Mucosa of descending colon (tissue), 3 donors: ENCODE data around the gene ATOH1. TPM values are rescaled to one million over a fixed set of nuclear protein-coding genes. Genes with fewer than 3 reads are reported as not detected.
A peak's percentile ranks its signal among the peaks of the same experiment; 100 is the strongest.

ENCODE experiments used
- ATAC-seq: fragments of 200-7000 bp; cut with Tn5 transposase; one replicate; pipeline ENCODE4 v1.9.1; 2020; ENCODE audit warnings: mild to moderate bottlenecking, moderate library complexity
- DNase-seq, 3 donors: peaks; one replicate each; pipeline ENCODE4 v3.0.0-alpha.2; 2020
- H3K36me3 ChIP-seq: fragments of 200-600 bp; one replicate; pipeline ENCODE4 v1.8.0; 2021; ENCODE audit warnings: low read depth, mild to moderate bottlenecking
- H3K4me1 ChIP-seq: fragments of 200-600 bp; one replicate; pipeline ENCODE4 v1.8.0; 2021; ENCODE audit warnings: low read depth, mild to moderate bottlenecking
- H3K4me3 ChIP-seq: fragments of 200-600 bp; one replicate; pipeline ENCODE4 v1.8.0; 2021; ENCODE audit warnings: mild to moderate bottlenecking
- H3K9me3 ChIP-seq: fragments of 200-600 bp; one replicate; pipeline ENCODE4 v1.8.0; 2021; ENCODE audit warnings: mild to moderate bottlenecking
- intact Hi-C, 2 donors: fragments of 100-400 bp; cut with DNase I in 1 of 2; cut with micrococcal nuclease in 1 of 2; formaldehyde crosslinking; loops; one replicate each; pipeline versions ENCODE4 v1.11.0 to v1.11.1; 2022; cut with DNase I, micrococcal nuclease
- total RNA-seq, 3 donors: library from RNA; stranded (reverse); fragmentation: NEBNext Ultra II Directional in 2 of 3; extraction: Animal tissue kit (Norgen Biotek cat#: 25700) in 2 of 3; gene quantifications; one replicate each; pipeline versions ENCODE4 v1.2.1 to v1.2.4, GENCODE V29; 2021 to 2023
- TF ChIP-seq, protein P1 (sequence below): fragments of 200-600 bp; IDR thresholded peaks from one replicate; pipeline ENCODE4 v1.8.0; 2022; ENCODE audit warnings: antibody characterized with exemption, mild to moderate bottlenecking
- donor health status: DM: no; HTN: no; CAD: no; lungs with moderate emphysema.
- donor health status: DM: no; HTN: no; CAD: no.
- donor health status: DM: no; HTN: yes; CAD: no.

ATOH1 gene
- total RNA-seq, 3 donors from 2014 or later: 14.0 to 75.1 (median 43.9) TPM

DNA sequence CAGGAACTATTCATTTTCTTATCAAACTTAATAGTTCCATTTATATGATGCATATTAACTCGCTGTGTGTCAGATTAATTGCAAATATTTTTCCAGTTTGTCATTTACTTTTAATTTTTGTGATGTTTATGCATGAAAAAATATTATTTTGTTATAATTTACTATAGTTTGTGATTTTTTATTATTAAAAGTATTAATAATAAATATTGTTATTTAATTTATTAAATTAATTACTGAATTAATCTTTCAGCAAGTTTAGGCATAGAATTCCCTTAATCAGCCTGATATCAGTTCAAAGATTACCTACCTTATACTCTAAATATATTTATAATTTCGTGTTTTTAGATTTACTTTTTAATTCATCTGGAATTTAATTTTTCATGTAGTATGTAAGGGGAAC, 15.5 kb upstream of the ATOH1 start:
- no peak for ATAC-seq
- Histone ChIP-seq H3K4me3 (no peak overlapping the region), H3K36me3 (no peaks in the 10 kb centered on the region), H3K9me3 (no peaks in the 10 kb centered on the region), H3K4me1 (no peaks in the 10 kb centered on the region)
- TF ChIP-seq, protein P1, sequence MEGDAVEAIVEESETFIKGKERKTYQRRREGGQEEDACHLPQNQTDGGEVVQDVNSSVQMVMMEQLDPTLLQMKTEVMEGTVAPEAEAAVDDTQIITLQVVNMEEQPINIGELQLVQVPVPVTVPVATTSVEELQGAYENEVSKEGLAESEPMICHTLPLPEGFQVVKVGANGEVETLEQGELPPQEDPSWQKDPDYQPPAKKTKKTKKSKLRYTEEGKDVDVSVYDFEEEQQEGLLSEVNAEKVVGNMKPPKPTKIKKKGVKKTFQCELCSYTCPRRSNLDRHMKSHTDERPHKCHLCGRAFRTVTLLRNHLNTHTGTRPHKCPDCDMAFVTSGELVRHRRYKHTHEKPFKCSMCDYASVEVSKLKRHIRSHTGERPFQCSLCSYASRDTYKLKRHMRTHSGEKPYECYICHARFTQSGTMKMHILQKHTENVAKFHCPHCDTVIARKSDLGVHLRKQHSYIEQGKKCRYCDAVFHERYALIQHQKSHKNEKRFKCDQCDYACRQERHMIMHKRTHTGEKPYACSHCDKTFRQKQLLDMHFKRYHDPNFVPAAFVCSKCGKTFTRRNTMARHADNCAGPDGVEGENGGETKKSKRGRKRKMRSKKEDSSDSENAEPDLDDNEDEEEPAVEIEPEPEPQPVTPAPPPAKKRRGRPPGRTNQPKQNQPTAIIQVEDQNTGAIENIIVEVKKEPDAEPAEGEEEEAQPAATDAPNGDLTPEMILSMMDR: no peak
- DNase-seq: no peak
- intact Hi-C loops: no loop called here

DNA sequence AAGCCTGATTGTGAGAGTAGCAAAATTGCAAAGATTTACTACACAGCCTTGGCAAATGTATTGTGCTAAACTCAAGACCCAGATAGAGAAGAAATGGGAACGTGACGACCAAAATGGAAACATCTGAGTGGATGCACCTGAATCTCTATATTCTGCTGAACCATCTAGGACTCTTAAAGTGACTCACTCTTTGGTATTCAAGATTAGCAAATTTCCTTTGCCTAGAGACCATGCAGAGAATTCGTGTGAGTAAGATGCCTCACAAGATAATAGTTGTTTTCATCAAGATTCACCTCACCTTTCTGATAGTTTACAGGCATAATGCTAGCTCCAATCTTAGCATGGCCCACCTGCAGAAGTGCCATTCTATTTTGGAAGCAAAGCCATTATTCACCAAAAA, 14.4 kb upstream of the ATOH1 start:
- no peaks in the 10 kb centered on the region for H3K36me3 ChIP-seq
- intact Hi-C loops: no loop called here
- ATAC-seq (no peak), DNase-seq (no peak)
- TF ChIP-seq, protein P1: no peak
- H3K4me3 ChIP-seq: no peak overlapping the region
- no peaks in the 10 kb centered on the region for H3K9me3 ChIP-seq
- no peaks in the 10 kb centered on the region for H3K4me1 ChIP-seq

DNA sequence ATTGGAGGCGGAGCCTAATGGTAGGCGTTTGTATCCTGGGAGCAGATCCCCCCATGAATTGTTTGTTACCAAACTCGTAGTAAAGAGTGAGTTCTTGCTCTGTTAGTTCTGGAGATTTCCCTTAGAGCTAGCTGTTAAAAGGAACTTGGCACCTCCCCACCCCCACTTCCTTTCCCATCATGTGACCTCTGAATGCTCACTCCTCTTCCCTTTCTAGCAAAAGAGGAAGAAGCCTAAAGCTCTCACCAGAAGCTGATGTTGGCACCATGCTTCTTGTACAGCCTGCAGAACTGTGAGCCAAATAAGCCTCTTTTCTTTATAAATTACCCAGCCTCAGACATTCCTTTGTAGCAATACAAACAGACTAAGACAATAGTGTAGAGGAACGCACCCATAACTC, 13.8 kb upstream of the ATOH1 start:
- ATAC-seq: no peak
- TF ChIP-seq, protein P1: no peak
- intact Hi-C loops: no loop called here
- Histone ChIP-seq H3K9me3 (no peaks in the 10 kb centered on the region), H3K4me1 (no peaks in the 10 kb centered on the region), H3K4me3 (no peak overlapping the region), H3K36me3 (no peaks in the 10 kb centered on the region)
- peak in 1 of 3 donors; percentile 45 for DNase-seq

DNA sequence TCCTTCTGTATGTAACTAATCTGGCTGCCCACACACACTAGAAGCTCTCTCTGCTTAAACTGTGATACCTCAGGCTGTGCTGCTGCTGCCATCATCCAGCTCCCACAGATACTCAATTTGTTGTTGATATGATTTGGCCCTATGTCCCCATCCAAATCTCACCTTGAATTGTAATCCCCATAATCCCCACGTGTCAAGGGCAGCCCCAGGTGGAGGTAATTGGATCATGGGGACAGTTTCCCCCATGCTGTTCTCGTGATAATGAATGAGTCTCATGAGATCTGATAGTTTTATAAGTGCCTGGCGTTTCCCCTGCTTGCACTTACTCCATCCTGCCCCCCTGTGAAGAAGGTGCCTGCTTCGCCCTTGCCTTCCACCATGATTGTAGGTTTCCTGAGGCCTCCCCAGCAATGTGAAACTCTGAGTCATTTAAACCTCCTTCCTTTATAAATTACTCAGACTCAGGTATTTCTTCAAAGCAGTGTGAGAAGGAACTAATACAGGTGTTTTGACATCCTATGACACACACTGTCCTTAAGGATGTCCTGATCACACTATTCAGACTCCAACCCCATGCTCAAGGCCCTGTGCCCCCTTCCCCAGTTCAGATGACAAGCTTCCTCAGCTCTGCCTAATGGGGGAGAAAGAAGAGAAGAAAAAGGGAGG, 2.9 kb upstream of the ATOH1 start:
- H3K9me3 ChIP-seq: no peaks in the 10 kb centered on the region
- H3K4me3 ChIP-seq: no peak overlapping the region
- intact Hi-C loops: no loop called here
- H3K4me1 ChIP-seq: peaks cover 21% of the 10 kb centered on the region
- ATAC-seq (no peak), DNase-seq (no peak)
- H3K36me3 ChIP-seq: no peaks in the 10 kb centered on the region
- TF ChIP-seq, protein P1: no peak

DNA sequence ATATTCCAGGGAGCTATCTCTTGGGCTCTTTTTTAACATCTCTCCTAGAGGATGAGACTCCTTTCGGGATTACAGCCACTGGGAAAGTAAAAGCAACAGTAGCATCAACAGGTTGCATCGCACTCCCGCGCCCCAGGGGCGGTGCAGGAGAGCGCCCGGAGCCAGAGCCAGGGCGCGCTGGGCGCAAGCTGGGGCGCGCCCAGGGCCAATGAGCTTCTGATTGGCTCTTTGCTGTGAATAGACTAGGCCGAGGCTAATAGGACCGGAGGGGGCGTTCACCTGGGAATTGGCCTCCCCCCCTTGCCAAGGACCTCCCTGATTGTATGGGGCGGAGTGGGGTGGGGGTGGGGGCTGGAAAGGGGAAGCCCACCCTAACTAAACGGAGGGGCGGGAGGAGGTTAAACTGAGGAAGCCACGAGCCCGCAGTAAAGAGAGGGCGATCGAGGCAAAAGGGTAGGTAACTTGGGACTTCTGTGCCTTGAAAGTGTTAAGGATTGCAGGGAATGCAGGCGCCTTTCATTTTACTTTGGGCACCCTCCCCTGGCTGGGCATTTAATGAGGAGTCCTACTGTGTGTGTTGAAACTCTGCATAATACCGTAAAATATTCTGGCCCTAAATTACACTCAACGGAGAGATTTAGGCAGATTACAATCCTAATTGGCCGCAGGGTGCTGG, 1.1 kb upstream of the ATOH1 start:
- intact Hi-C loops: no loop called here
- Histone ChIP-seq H3K9me3 (no peaks in the 10 kb centered on the region), H3K4me3 (no peak overlapping the region), H3K36me3 (no peaks in the 10 kb centered on the region), H3K4me1 (peaks cover 21% of the 10 kb centered on the region)
- DNase-seq: peak; percentile 61 to 71 (median 64)
- TF ChIP-seq, protein P1: no peak
- peak; percentile 72 for ATAC-seq
